HepG2 (cell line): ENCODE results near the gene PEX11B. TPM values are rescaled to one million over a fixed set of nuclear protein-coding genes. Genes with fewer than 3 reads are reported as not detected.

Experiments used
- BHLHE40 ChIP-seq: IDR thresholded peaks from 2 replicates; pipeline ENCODE4 v1.6.1; 2011; ENCODE audit warnings: low read length, improper control_type of control experiment
- CBX2 ChIP-seq, 2 experiments: fragments of 200-600 bp in 1 of 2; sonication (generic); formaldehyde crosslinking in 1 of 2; IDR thresholded peaks; 2 replicates each; pipeline versions ENCODE4 v1.7.0 to v1.8.1; 2018 to 2022; ENCODE audit warnings: low read depth in 2 of 2, low read length in 1 of 2, mild to moderate bottlenecking in 1 of 2, missing genetic modification reagents in 1 of 2
- CENPT ChIP-seq: sonication (generic); formaldehyde crosslinking; IDR thresholded peaks from 2 replicates; pipeline ENCODE4 v1.8.0; 2022; ENCODE audit warnings: low read depth, mild to moderate bottlenecking, moderate library complexity, missing genetic modification reagents
- IKZF1 ChIP-seq: fragments of 450-650 bp; IDR thresholded peaks from 2 replicates; pipeline ENCODE4 v1.7.1; 2016
- POGZ ChIP-seq: sonication (generic); formaldehyde crosslinking; IDR thresholded peaks from 2 replicates; pipeline ENCODE4 v1.4.0; 2020; ENCODE audit warnings: mild to moderate bottlenecking, missing genetic modification reagents
- RARA ChIP-seq: IDR thresholded peaks from 2 replicates; pipeline ENCODE4 v1.6.1; 2016; ENCODE audit warnings: missing genetic modification reagents, missing compliant biosample characterization
- SP140L ChIP-seq: sonication (generic); formaldehyde crosslinking; IDR thresholded peaks from 2 replicates; pipeline ENCODE4 v1.4.0; 2020; ENCODE audit warnings: missing genetic modification reagents, borderline replicate concordance
- SSRP1 ChIP-seq: IDR thresholded peaks from 2 replicates; pipeline ENCODE4 v1.6.1; 2016; ENCODE audit warnings: control low read depth
- ZBTB7A ChIP-seq: sonication (generic); formaldehyde crosslinking; IDR thresholded peaks from 2 replicates; pipeline ENCODE4 v1.8.0; 2022; ENCODE audit warnings: mild to moderate bottlenecking, missing genetic modification reagents
- ZNF256 ChIP-seq: sonication (generic); formaldehyde crosslinking; conservative IDR thresholded peaks from 2 replicates; pipeline ENCODE4 v1.4.0; 2020; ENCODE audit warnings: missing genetic modification reagents
- ZNF282 ChIP-seq: fragments of 450-650 bp; IDR thresholded peaks from 2 replicates; pipeline ENCODE4 v1.6.1; 2018; ENCODE audit not compliant: partially characterized antibody
- ZNF34 ChIP-seq: sonication (generic); formaldehyde crosslinking; IDR thresholded peaks from 2 replicates; pipeline ENCODE4 v1.4.0; 2020; ENCODE audit warnings: mild to moderate bottlenecking, missing genetic modification reagents, borderline replicate concordance
- ZNF343 ChIP-seq: sonication (generic); formaldehyde crosslinking; IDR thresholded peaks from 2 replicates; pipeline ENCODE4 v1.4.0; 2020; ENCODE audit warnings: mild to moderate bottlenecking, missing genetic modification reagents
- polyA plus RNA-seq, 8 experiments: library from polyadenylated mRNA; depleted of rRNA in 3 of 8; stranded (reverse) in 7 of 8; unstranded in 1 of 8; fragments of >200 nt; fragmentation: Illumina TruSeq in 4 of 8; extraction: Trizol in 4 of 8; gene quantifications; 2 replicates each; pipeline versions ENCODE4 v1.2.1 to v1.2.3, GENCODE V29; 2011 to 2016; ENCODE audit warnings: low read depth in 4 of 8, missing spikeins in 1 of 8, mixed read lengths in 1 of 8; ENCODE audit not compliant: insufficient read depth in 1 of 8
- total RNA-seq, 5 experiments: library from RNA; depleted of rRNA; stranded (reverse); fragments of >200 nt; fragmentation: Illumina TruSeq; extraction: Trizol; gene quantifications; 2 replicates each; pipeline ENCODE4 v1.2.3, GENCODE V29; 2016; ENCODE audit warnings: low read depth in 1 of 5
- TF ChIP-seq, protein P1 (sequence below): sonication (generic); formaldehyde crosslinking; IDR thresholded peaks from 2 replicates; pipeline ENCODE4 v1.8.1; 2023; ENCODE audit warnings: mild to moderate bottlenecking, missing genetic modification reagents, borderline replicate concordance
- TF ChIP-seq, protein P2 (sequence below): sonication (generic); formaldehyde crosslinking; IDR thresholded peaks from 2 replicates; pipeline ENCODE4 v1.5.0; 2020; ENCODE audit warnings: missing genetic modification reagents
- TF ChIP-seq, protein P3 (sequence below): IDR thresholded peaks from 2 replicates; pipeline ENCODE4 v1.6.1; 2016; ENCODE audit warnings: low read depth
- TF ChIP-seq, protein P4 (sequence below): IDR thresholded peaks from 2 replicates; pipeline ENCODE4 v1.6.1; 2016
- TF ChIP-seq, protein P5 (sequence below): IDR thresholded peaks from 2 replicates; pipeline ENCODE4 v1.6.1; 2012; ENCODE audit warnings: low read length, improper control_type of control experiment
- TF ChIP-seq, protein P6 (sequence below), 2 experiments: IDR thresholded peaks; 2 replicates each; pipeline ENCODE4 v1.6.1; 2011 to 2012; ENCODE audit warnings: low read length in 2 of 2, borderline replicate concordance in 1 of 2, low read depth in 1 of 2, mild to moderate bottlenecking in 1 of 2, moderate library complexity in 1 of 2

PEX11B gene
- total and polyA plus RNA-seq, 2 of the 13 experiments (the other 11 are each of a cell fraction or from before 2014, with no cell fraction given): 21.6 to 48.4 TPM

DNA sequence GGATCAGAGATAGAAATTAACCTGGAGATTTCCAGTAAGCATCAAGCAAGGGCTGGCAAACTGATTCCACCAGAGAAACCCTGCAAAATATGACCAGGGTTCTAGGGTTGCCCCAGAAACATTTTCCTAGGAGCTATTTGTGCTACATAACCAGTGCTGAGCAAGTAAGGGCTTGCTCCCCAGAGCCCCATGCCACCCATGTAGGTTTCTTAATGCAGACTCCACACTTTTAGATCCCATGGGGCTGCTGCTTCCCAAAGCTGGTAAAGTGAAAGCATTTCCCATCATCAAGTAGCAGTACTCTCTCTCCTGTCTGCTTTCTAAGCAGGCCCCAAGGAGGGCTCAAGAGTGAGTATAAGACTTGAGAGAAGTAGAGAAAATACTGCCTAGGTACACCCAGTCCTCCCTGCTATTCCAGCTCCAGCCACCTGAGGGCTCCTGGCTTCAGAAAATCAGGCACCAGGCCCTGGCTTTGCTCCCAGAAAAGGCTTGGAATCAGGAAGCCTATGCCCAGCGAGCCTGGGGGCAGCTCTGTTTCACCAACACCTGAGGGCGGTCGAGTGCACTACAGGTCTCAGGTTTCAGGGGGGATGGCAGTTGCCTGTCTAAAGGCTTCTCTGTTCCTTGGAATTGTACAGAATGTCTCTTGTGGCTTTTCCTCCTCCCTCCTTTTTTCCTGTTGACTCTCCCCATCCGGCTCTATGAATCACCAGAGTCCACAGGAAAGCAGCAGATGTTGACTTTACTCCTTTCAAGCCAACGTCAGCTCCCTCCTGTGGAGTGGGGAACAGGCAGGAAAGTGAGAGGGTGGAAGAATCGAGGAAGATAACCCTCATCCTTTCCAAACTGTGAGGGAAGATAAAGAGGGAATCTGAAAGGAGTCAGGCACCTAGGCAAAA, 26.7 kb downstream of the PEX11B start (continued):
- TF ChIP-seq POGZ (CRISPR knock-in tag): peak; percentile 84
- TF ChIP-seq ZNF34 (CRISPR knock-in tag): no peak
- TF ChIP-seq RARA (CRISPR knock-in tag): peak; percentile 63
- TF ChIP-seq, protein P1, sequence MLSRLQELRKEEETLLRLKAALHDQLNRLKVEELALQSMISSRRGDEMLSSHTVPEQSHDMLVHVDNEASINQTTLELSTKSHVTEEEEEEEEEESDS: no peak
- TF ChIP-seq ZNF282: no peak
- no peak for TF ChIP-seq CBX2 (IDR thresholded peaks at IDR 0.05; ENCODE audit: low read depth, low read length)
- no peak for TF ChIP-seq CBX2 (CRISPR knock-in tag; IDR thresholded peaks at IDR 0.05; ENCODE audit: low read depth)
- peak; percentile 20; the same call in 1 of the 2 replicates for TF ChIP-seq BHLHE40
- TF ChIP-seq, protein P2, sequence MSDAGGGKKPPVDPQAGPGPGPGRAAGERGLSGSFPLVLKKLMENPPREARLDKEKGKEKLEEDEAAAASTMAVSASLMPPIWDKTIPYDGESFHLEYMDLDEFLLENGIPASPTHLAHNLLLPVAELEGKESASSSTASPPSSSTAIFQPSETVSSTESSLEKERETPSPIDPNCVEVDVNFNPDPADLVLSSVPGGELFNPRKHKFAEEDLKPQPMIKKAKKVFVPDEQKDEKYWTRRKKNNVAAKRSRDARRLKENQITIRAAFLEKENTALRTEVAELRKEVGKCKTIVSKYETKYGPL (CRISPR knock-in tag): no peak
- no peak for TF ChIP-seq SP140L (CRISPR knock-in tag)
- no peak for TF ChIP-seq CENPT (CRISPR knock-in tag)
- TF ChIP-seq, protein P3, sequence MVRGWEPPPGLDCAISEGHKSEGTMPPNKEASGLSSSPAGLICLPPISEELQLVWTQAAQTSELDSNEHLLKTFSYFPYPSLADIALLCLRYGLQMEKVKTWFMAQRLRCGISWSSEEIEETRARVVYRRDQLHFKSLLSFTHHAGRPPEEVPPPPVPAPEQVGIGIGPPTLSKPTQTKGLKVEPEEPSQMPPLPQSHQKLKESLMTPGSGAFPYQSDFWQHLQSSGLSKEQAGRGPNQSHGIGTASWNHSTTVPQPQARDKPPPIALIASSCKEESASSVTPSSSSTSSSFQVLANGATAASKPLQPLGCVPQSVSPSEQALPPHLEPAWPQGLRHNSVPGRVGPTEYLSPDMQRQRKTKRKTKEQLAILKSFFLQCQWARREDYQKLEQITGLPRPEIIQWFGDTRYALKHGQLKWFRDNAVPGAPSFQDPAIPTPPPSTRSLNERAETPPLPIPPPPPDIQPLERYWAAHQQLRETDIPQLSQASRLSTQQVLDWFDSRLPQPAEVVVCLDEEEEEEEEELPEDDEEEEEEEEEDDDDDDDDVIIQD: peak; percentile 80; the same call in 1 of the 2 replicates
- TF ChIP-seq ZBTB7A: no peak
- TF ChIP-seq, protein P4, sequence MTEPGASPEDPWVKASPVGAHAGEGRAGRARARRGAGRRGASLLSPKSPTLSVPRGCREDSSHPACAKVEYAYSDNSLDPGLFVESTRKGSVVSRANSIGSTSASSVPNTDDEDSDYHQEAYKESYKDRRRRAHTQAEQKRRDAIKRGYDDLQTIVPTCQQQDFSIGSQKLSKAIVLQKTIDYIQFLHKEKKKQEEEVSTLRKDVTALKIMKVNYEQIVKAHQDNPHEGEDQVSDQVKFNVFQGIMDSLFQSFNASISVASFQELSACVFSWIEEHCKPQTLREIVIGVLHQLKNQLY (CRISPR knock-in tag): peak; percentile 28; the same call in 1 of the 2 replicates
- TF ChIP-seq SSRP1 (CRISPR knock-in tag): no peak
- no peak; the same call in 1 of the 2 replicates for TF ChIP-seq ZNF343 (CRISPR knock-in tag)
- no peak for TF ChIP-seq ZNF256 (CRISPR knock-in tag)
- TF ChIP-seq, protein P5, sequence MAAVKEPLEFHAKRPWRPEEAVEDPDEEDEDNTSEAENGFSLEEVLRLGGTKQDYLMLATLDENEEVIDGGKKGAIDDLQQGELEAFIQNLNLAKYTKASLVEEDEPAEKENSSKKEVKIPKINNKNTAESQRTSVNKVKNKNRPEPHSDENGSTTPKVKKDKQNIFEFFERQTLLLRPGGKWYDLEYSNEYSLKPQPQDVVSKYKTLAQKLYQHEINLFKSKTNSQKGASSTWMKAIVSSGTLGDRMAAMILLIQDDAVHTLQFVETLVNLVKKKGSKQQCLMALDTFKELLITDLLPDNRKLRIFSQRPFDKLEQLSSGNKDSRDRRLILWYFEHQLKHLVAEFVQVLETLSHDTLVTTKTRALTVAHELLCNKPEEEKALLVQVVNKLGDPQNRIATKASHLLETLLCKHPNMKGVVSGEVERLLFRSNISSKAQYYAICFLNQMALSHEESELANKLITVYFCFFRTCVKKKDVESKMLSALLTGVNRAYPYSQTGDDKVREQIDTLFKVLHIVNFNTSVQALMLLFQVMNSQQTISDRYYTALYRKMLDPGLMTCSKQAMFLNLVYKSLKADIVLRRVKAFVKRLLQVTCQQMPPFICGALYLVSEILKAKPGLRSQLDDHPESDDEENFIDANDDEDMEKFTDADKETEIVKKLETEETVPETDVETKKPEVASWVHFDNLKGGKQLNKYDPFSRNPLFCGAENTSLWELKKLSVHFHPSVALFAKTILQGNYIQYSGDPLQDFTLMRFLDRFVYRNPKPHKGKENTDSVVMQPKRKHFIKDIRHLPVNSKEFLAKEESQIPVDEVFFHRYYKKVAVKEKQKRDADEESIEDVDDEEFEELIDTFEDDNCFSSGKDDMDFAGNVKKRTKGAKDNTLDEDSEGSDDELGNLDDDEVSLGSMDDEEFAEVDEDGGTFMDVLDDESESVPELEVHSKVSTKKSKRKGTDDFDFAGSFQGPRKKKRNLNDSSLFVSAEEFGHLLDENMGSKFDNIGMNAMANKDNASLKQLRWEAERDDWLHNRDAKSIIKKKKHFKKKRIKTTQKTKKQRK: no peak
- TF ChIP-seq IKZF1: no peak
- TF ChIP-seq, protein P6, sequence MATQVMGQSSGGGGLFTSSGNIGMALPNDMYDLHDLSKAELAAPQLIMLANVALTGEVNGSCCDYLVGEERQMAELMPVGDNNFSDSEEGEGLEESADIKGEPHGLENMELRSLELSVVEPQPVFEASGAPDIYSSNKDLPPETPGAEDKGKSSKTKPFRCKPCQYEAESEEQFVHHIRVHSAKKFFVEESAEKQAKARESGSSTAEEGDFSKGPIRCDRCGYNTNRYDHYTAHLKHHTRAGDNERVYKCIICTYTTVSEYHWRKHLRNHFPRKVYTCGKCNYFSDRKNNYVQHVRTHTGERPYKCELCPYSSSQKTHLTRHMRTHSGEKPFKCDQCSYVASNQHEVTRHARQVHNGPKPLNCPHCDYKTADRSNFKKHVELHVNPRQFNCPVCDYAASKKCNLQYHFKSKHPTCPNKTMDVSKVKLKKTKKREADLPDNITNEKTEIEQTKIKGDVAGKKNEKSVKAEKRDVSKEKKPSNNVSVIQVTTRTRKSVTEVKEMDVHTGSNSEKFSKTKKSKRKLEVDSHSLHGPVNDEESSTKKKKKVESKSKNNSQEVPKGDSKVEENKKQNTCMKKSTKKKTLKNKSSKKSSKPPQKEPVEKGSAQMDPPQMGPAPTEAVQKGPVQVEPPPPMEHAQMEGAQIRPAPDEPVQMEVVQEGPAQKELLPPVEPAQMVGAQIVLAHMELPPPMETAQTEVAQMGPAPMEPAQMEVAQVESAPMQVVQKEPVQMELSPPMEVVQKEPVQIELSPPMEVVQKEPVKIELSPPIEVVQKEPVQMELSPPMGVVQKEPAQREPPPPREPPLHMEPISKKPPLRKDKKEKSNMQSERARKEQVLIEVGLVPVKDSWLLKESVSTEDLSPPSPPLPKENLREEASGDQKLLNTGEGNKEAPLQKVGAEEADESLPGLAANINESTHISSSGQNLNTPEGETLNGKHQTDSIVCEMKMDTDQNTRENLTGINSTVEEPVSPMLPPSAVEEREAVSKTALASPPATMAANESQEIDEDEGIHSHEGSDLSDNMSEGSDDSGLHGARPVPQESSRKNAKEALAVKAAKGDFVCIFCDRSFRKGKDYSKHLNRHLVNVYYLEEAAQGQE (IDR thresholded peaks at IDR 0.05; ENCODE audit: borderline replicate concordance in 1 of 2, low read depth in 1 of 2, low read length in 2 of 2): peak in 1 of 2 experiments; percentile 27; a peak in 1 of 4 replicates
